ENCODE results near the gene GSTO2.

GSTO2 gene

DNA sequence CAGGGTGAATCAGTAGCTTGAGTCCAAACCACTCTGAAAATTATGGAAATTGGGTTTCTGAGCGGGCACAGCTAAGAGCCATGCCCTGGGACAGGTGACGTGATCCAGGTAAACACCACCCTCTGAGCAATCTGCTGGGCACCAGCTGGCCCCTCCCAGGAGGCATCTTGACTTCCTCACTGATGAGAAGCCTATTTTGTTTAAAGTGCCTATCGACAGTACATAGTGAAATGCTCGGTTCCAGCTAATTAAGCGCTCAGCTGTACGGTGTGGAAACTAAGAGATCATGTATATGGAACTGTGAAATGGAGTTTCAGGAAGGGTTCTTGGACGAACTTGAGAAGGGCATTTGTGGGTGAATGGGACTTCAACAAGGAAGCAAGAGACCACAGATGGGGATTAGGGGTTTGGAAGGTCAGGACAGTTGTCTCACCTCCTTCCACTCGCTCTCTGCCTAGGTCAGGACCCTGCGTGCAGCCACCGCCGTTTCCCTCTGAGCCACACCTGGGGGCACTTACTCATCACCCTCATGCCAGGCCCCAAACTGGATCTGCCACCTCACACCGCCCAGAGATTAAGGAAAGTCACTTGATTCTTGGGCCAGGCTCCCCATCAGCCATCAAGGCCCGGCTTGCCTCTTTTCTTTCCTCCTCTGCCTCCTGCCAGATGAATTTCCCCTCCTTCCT is 66.1 kb downstream of the GSTO2 start:
- Histone ChIP-seq H3K9ac (peak overlapping the region; percentile 49; the same call in 1 of the 2 replicates), H4K20me1 (peaks cover 68% of the 10 kb centered on the region), H3K27me3 (no peaks in the 10 kb centered on the region), H3K9me3 (no peaks in the 10 kb centered on the region), H3K36me3 (peaks cover 33% of the 10 kb centered on the region), H3K4me3 (no peak overlapping the region), H3K4me2 (peak overlapping the region; percentile 92), H3K27ac (peak overlapping the region; percentile 22; the same call in 1 of the 2 replicates), H3K4me1 (peaks cover 80% of the 10 kb centered on the region)
- TF ChIP-seq Cebpa-rat (IDR thresholded peaks at IDR 0.05) = no peak

DNA sequence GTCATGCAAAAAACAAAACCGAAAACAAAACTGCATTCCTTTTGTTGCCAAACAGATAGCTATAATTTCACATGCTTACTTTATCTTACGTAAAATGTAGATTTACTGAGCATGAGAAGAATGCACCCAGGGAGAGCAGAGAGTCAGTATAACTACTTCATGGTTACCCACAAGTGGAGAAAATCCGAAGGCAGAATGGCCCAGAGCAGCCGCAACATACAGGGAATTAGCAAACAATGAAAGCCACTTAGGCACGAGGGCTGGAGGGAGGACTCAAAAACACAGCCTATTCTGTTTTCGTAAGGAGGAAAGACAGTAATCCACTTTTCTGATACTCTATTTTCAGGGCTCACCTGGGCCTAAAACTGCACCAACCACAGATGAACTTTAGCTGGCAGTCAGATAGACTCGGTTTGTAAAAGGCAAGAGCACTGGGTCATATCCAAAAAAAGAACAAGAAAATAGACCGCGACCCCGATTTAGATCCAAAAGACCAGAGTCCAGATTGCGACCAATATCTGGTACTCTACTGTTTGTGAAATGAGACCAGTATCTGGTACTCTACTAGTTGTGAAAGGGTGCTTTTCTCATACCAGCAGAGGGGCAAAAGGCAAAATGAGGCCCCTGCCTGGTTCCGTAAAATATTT is 68.0 kb downstream of the GSTO2 start:
- peak overlapping the region; percentile 92 for H3K4me2 ChIP-seq
- H3K9me3 ChIP-seq = no peaks in the 10 kb centered on the region
- H3K4me3 ChIP-seq = peak overlapping the region; percentile 83
- peak overlapping the region; percentile 94 for H3K9ac ChIP-seq
- TF ChIP-seq Cebpa-rat (IDR thresholded peaks at IDR 0.05) = no peak
- H3K27ac ChIP-seq = peak overlapping the region; percentile 98
- H3K36me3 ChIP-seq = peaks cover 33% of the 10 kb centered on the region
- H3K4me1 ChIP-seq = peaks cover 70% of the 10 kb centered on the region
- peaks cover 50% of the 10 kb centered on the region for H4K20me1 ChIP-seq
- 0 out of 2 replicates have a peak, but pooled peaks cover 3% of the 10 kb centered on the region for H3K27me3 ChIP-seq

DNA sequence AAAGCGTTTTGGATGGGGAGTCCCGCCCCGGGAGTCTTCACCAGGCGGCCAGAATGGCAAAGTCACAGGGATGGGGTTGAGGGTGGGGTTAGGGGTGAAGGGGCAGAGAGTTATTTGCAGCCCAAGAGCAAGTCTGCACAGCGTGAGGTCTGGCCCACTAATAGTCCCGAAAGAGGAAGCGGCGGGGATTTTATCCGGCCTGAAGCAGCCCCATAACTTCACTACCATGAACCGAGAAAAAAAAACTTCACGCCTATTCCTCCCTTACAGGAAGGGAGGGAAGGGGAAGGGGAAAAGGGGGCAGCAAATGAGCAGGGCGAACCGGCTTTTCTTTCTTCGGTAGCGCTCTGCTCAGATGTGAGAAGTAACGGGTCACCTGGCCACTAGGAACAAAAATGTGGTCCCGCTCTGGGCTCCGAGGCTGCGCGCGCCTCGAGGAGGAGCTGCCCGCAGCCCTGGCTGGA is 68.6 kb downstream of the GSTO2 start:
- H3K9me3 ChIP-seq = no peaks in the 10 kb centered on the region

DNA sequence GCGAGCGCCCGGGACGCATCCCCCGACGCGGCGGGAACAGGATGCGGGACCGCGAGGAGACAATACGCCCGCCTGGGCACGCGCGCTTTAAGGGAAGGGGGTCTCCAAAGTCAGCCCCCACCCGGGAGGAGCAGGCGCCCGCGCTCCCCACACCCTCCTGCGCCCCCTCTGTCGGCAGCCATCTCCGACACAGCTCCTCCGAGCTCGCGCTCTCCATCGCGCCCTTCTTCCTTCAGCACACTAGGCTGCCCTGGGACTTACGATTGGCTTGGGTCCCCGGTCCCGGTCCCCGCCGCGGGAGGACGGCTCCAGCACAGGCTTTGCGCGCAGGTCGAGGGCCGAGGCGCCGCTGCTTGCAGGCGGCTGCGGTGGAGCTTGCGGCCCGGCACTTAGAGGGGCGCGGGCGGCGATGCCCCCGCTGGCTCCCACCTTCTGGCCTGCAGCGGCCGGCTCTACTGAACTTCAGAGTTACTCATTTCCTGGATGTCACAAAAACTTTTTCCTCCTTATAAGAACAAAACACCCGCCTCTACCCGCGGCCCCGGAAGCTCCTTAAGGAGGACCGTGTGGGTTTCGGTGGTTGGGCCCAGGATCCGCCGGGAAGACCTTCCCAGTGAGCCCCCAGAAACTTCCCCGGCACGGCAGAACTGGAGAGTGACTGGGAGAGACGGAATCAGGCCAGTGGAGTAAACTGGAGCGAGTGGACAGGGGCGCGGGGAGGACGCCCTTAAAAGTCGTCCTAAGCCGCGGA is 69.2 kb downstream of the GSTO2 start, which contains the start of gene ITPRIP:
Gene ITPRIP, minus strand, starts transcription at position 481 of the 751 bp plus-strand sequence. CDS start 22,414 bp downstream, outside the sequence.
- peaks cover 38% of the 10 kb centered on the region for H4K20me1 ChIP-seq
- no peaks in the 10 kb centered on the region for H3K9me3 ChIP-seq
- H3K27ac ChIP-seq = peak within 1 kb of the TSS; percentile 98
- H3K36me3 ChIP-seq = peaks cover 24% of the 10 kb centered on the region
- peak within 1 kb of the TSS; percentile 83 for H3K4me3 ChIP-seq
- peaks cover 58% of the 10 kb centered on the region for H3K4me1 ChIP-seq
- peak within 1 kb of the TSS; percentile 92 for H3K4me2 ChIP-seq
- H3K9ac ChIP-seq = peak within 1 kb of the TSS; percentile 94
- no peak for TF ChIP-seq Cebpa-rat (IDR thresholded peaks at IDR 0.05)
- 0 out of 2 replicates have a peak, but pooled peaks cover 3% of the 10 kb centered on the region for H3K27me3 ChIP-seq

More for the DNA sequence above, 68.6 kb downstream of the GSTO2 start:
- Histone ChIP-seq H3K27ac (peak overlapping the region; percentile 98), H3K4me2 (peak overlapping the region; percentile 92), H3K27me3 (0 out of 2 replicates have a peak, but pooled peaks cover 3% of the 10 kb centered on the region), H3K4me3 (peak overlapping the region; percentile 83), H3K4me1 (peaks cover 64% of the 10 kb centered on the region), H3K9ac (peak overlapping the region; percentile 94), H4K20me1 (peaks cover 44% of the 10 kb centered on the region), H3K36me3 (peaks cover 30% of the 10 kb centered on the region)
- TF ChIP-seq Cebpa-rat (IDR thresholded peaks at IDR 0.05) = no peak

DNA sequence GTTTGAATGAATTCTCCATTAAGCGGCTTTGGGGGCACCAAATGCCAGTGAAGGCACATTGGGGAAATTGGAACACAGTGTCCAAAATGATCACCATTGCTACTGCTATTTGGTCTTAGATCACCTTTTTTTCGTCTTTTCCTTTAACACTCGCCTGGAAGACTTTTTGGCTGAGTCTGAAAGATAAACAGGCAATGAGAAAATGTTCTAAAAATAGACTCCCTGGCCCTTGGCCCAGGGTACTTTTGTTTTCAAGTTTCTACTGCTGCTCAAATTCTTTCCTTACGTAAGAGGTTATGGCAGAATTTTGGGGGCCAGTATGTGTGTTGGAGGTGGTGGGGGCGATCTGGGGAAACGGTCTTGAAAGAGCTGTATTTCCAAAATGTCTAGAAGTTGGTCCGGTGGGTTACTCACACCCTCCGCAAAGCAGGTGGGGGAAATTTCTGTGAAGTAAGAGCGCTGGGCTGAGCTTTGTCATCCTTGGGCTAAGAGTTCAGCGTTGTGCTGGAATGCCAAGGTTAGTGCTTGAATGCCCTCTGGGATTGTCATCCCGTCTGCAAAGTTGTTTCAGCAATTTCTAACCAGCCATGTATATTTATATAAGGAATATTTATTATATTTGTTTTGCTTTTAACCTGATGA is 70.6 kb downstream of the GSTO2 start:
- Histone ChIP-seq H3K27ac (peak overlapping the region; percentile 98; the same call in 1 of the 2 replicates), H4K20me1 (peaks cover 23% of the 10 kb centered on the region), H3K4me2 (peak overlapping the region; percentile 92), H3K9ac (peak overlapping the region; percentile 94), H3K4me1 (peaks cover 44% of the 10 kb centered on the region), H3K9me3 (no peaks in the 10 kb centered on the region), H3K36me3 (peaks cover 10% of the 10 kb centered on the region), H3K4me3 (peak overlapping the region; percentile 83), H3K27me3 (0 out of 2 replicates have a peak, but pooled peaks cover 3% of the 10 kb centered on the region)
- TF ChIP-seq Cebpa-rat (IDR thresholded peaks at IDR 0.05) = no peak

DNA sequence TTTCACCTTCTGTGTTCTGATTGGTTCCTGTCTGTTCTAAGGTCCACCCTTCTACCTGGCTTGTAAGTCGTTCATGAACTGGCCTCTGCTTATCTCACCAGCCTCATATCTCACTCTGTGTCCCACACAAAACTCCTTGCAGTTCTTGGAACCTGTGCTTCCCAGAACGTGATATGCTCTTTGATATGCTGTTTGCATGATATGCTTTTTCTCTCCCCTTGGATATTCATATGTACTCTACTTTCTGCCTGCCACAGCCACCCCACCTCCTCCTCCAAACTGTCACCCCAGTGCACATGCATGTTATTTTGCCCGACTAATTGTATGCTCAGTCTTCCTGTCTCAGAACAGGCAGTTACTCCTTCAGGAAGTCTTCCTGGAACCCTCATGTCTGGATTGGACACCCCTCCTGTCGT is 71.1 kb downstream of the GSTO2 start:
- Histone ChIP-seq H3K36me3 (peaks cover 5% of the 10 kb centered on the region; the same call in 1 of the 2 replicates), H3K4me2 (peak overlapping the region; percentile 92), H4K20me1 (peaks cover 18% of the 10 kb centered on the region), H3K4me1 (peaks cover 39% of the 10 kb centered on the region), H3K9ac (no peak overlapping the region), H3K27me3 (0 out of 2 replicates have a peak, but pooled peaks cover 3% of the 10 kb centered on the region), H3K4me3 (no peak overlapping the region), H3K27ac (no peak overlapping the region), H3K9me3 (no peaks in the 10 kb centered on the region)
- TF ChIP-seq Cebpa-rat (IDR thresholded peaks at IDR 0.05) = no peak

DNA sequence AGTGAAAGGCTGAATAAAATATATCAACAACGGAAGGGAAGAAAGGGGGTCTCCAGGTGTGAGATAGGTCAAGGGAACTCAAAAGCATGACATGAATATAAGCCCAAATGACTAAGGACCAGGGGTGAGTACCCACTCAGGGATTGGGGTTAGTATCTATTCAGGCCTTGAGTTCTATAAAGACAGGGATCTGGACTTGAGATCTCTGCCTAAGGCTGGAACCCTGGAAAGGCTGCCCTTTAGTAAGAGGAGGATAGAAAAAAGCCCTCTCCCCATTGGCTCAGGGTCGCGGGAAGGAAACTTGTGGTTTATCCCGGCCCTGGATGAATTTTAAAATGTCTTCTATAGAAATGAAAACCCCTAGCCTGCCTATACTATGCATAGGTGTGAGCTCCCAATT is 71.7 kb downstream of the GSTO2 start:
- Histone ChIP-seq H4K20me1 (peaks cover 13% of the 10 kb centered on the region), H3K27me3 (0 out of 2 replicates have a peak, but pooled peaks cover 3% of the 10 kb centered on the region), H3K4me1 (peaks cover 33% of the 10 kb centered on the region), H3K4me3 (no peak overlapping the region), H3K4me2 (peak overlapping the region; percentile 92), H3K9me3 (no peaks in the 10 kb centered on the region), H3K36me3 (no peaks in the 10 kb centered on the region), H3K9ac (no peak overlapping the region), H3K27ac (no peak overlapping the region)
- no peak for TF ChIP-seq Cebpa-rat (IDR thresholded peaks at IDR 0.05)

DNA sequence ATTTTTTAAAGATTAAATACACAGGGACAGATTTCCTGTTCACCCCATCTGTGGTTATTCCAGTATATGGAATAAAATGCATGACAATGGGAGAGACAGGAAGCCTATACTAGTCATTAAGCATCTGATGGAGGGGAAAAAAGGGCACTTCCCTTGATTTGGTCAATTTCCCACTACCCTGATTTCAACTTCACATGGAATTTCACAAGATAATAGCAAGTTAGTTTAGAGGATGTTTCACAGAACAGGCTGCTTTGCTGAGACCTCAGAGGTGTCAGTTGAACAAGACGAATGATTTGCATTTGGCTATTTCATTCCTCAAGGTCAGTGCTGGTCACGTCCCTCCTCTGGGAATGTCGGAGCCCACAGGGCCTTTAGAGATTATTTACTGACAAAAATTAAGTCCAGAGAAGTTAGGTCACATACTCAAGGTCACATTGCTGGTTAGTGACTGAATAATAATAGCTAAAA is 74.0 kb downstream of the GSTO2 start:
- Histone ChIP-seq H3K36me3 (no peaks in the 10 kb centered on the region), H3K9me3 (no peaks in the 10 kb centered on the region), H3K4me2 (no peak overlapping the region), H3K4me3 (no peak overlapping the region), H3K4me1 (peaks cover 40% of the 10 kb centered on the region), H3K9ac (no peak overlapping the region), H3K27ac (no peak overlapping the region), H4K20me1 (no peaks in the 10 kb centered on the region), H3K27me3 (0 out of 2 replicates have a peak, but pooled peaks cover 3% of the 10 kb centered on the region)
- no peak for TF ChIP-seq Cebpa-rat (IDR thresholded peaks at IDR 0.05)

DNA sequence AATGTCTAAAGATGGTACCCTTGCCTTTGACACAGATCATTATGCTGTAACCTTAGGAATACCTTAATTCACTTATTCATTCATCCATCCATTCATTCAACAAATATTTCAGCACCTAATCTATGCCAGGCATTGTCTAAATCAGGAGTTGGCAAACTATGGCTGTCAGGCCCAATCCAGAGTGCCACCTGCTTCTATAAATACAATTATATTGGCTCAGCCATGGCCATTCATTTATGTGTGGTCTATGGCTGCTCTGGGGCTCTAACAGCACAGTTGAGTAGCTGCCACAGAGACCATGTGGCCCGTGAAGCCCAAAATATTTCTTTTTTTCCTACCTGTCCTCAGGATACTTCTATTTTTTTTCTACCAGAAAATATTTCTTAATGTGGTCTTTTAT is 75.2 kb downstream of the GSTO2 start:
- no peak overlapping the region for H3K4me2 ChIP-seq
- H3K4me1 ChIP-seq = peaks cover 39% of the 10 kb centered on the region
- 0 out of 2 replicates have a peak, but pooled peaks cover 3% of the 10 kb centered on the region for H3K27me3 ChIP-seq
- H3K36me3 ChIP-seq = no peaks in the 10 kb centered on the region
- H3K9ac ChIP-seq = no peak overlapping the region
- no peak for TF ChIP-seq Cebpa-rat (IDR thresholded peaks at IDR 0.05)
- no peaks in the 10 kb centered on the region for H3K9me3 ChIP-seq
- no peak overlapping the region for H3K4me3 ChIP-seq
- H4K20me1 ChIP-seq = no peaks in the 10 kb centered on the region
- H3K27ac ChIP-seq = no peak overlapping the region
